HCT116 (cell line): ENCODE measurements around the gene CISH. TPM values are rescaled to one million over a fixed set of nuclear protein-coding genes. Genes with fewer than 3 reads are reported as not detected.
A peak's percentile ranks its signal among the peaks of the same experiment; 100 is the strongest.

Experiments used
- ATAC-seq: fragments of 200-7000 bp; cut with Tn5 transposase; 2 replicates; pipeline ENCODE4 v1.9.1; 2020; ENCODE audit warnings: mild to moderate bottlenecking, moderate library complexity
- BruUV-seq: library from RNA; stranded (reverse); fragments of 400-500 nt; replicated peaks from 2 replicates; lab custom pipeline; 2021; lab: Mats Ljungman, UMichigan
- CTCF ChIA-PET: fragments of 300-600 bp; sonication (Branson Sonifier 250); formaldehyde crosslinking; loops from one replicate; lab custom pipeline; 2021; ENCODE audit warnings: antibody characterized with exemption; lab: Charles Lee
- POLR2A ChIA-PET: fragments of 300-600, 350-600 bp; sonication (Branson Sonifier 250); formaldehyde crosslinking; loops from one replicate; lab custom pipeline; 2021; ENCODE audit warnings: antibody characterized with exemption; lab: Charles Lee
- RAD21 ChIA-PET, 2 experiments: fragments of 300-600 bp; sonication (Branson Sonifier 250); formaldehyde crosslinking; loops; one replicate each; lab custom pipeline; 2023; ENCODE audit warnings: low total read pairs in 2 of 2; ENCODE audit not compliant: uncharacterized antibody in 2 of 2, unreplicated experiment in 2 of 2, low non-redundant PET in 1 of 2; lab: Charles Lee
- DNase-seq: peaks from one replicate; pipeline ENCODE4 v3.0.0-alpha.2; 2010; ENCODE audit warnings: low read depth, low spot score
- H2AFZ ChIP-seq: fragments of 200-600 bp; shearing (Covaris generic), sonication (generic); 2 replicates; pipeline ENCODE4 v1.6.1; 2017; ENCODE audit warnings: low read depth, mixed run types, mixed read lengths, antibody characterized with exemption, low read length; ENCODE audit not compliant: poor library complexity, severe bottlenecking
- H3K27ac ChIP-seq: 2 replicates; pipeline ENCODE4 v1.5.1; 2012; ENCODE audit warnings: low read depth, low read length
- H3K27me3 ChIP-seq: fragments of 200-600 bp; sonication (generic); 2 replicates; pipeline ENCODE4 v1.6.1; 2016; ENCODE audit warnings: mixed run types, low read length, mixed read lengths; ENCODE audit not compliant: insufficient read depth
- H3K36me3 ChIP-seq, 2 experiments: fragments of 200-500 bp in 1 of 2; fragments of 200-600 bp in 1 of 2; sonication (Bioruptor generic) in 1 of 2; sonication (generic) in 1 of 2; 2 replicates each; pipeline versions ENCODE4 v1.5.1 to v1.6.1; 2014 to 2016; ENCODE audit warnings: low read length in 2 of 2, inconsistent platforms in 1 of 2, mixed read lengths in 1 of 2, mixed run types in 1 of 2; ENCODE audit not compliant: insufficient read depth in 2 of 2, control insufficient read depth in 1 of 2
- H3K4me1 ChIP-seq, 2 experiments: fragments of 200-600 bp in 1 of 2; sonication (generic) in 1 of 2; 2 replicates each; pipeline versions ENCODE4 v1.5.1 to v1.6.1; 2012 to 2017; ENCODE audit warnings: low read length in 2 of 2, inconsistent platforms in 1 of 2, mild to moderate bottlenecking in 1 of 2, mixed read lengths in 1 of 2, mixed run types in 1 of 2, moderate library complexity in 1 of 2; ENCODE audit not compliant: insufficient read depth in 2 of 2, control insufficient read depth in 1 of 2
- H3K4me2 ChIP-seq: fragments of 200-600 bp; sonication (generic); 2 replicates; pipeline ENCODE4 v1.6.1; 2017; ENCODE audit warnings: mixed run types, low read length, mixed read lengths
- H3K4me3 ChIP-seq, 2 experiments: fragments of 200-600 bp in 1 of 2; sonication (generic) in 1 of 2; replicated peaks in 1 of 2; 2 replicates each; pipeline ENCODE4 v1.5.1; 2011 to 2016; ENCODE audit warnings: low read length in 2 of 2, control low read depth in 1 of 2, low read depth in 1 of 2, mild to moderate bottlenecking in 1 of 2, mixed read lengths in 1 of 2, mixed run types in 1 of 2
- H3K79me2 ChIP-seq: fragments of 200-600 bp; sonication (generic); 2 replicates; pipeline ENCODE4 v1.6.1; 2017; ENCODE audit warnings: mild to moderate bottlenecking, mixed run types, low read length, moderate library complexity, mixed read lengths; ENCODE audit not compliant: insufficient read depth
- H3K9ac ChIP-seq: fragments of 200-600 bp; sonication (generic); 2 replicates; pipeline ENCODE4 v1.6.1; 2016; ENCODE audit warnings: low read length, mixed read lengths
- H3K9me2 ChIP-seq: fragments of 200-600 bp; sonication (generic), shearing (Covaris generic); 2 replicates; pipeline ENCODE4 v1.6.1; 2017; ENCODE audit warnings: mixed run types, mild to moderate bottlenecking, moderate library complexity; ENCODE audit not compliant: insufficient read depth
- H3K9me3 ChIP-seq, 2 experiments: fragments of 200-500 bp in 1 of 2; fragments of 200-600 bp in 1 of 2; sonication (Bioruptor generic) in 1 of 2; sonication (generic) in 1 of 2; 2 replicates each; pipeline ENCODE4 v1.6.1; 2014 to 2017; ENCODE audit warnings: low read length in 2 of 2, mixed read lengths in 2 of 2, inconsistent platforms in 1 of 2, low read depth in 1 of 2, mild to moderate bottlenecking in 1 of 2, mixed run types in 1 of 2, moderate library complexity in 1 of 2; ENCODE audit not compliant: control insufficient read depth in 1 of 2, insufficient read depth in 1 of 2
- H4K20me1 ChIP-seq: fragments of 200-600 bp; sonication (generic), shearing (Covaris generic); 2 replicates; pipeline ENCODE4 v1.6.1; 2017; ENCODE audit warnings: mixed run types, mild to moderate bottlenecking, moderate library complexity; ENCODE audit not compliant: insufficient read depth
- CBX3 ChIP-seq: IDR thresholded peaks from 2 replicates; pipeline ENCODE4 v1.6.1; 2012; ENCODE audit warnings: low read depth
- CEBPB ChIP-seq: IDR thresholded peaks from 2 replicates; pipeline ENCODE4 v1.6.1; 2012; ENCODE audit warnings: low read depth
- ELF1 ChIP-seq: IDR thresholded peaks from 2 replicates; pipeline ENCODE4 v1.6.1; 2012; ENCODE audit warnings: low read depth, borderline replicate concordance
- EZH2 ChIP-seq: fragments of 200-600 bp; sonication (generic); IDR thresholded peaks from 2 replicates; pipeline ENCODE4 v1.6.1; 2017; ENCODE audit warnings: antibody characterized with exemption, mixed run types
- EZH2phosphoT487 ChIP-seq: fragments of 200-600 bp; IDR thresholded peaks from 2 replicates; pipeline ENCODE4 v1.6.1; 2018; ENCODE audit warnings: antibody characterized with exemption, borderline replicate concordance
- FOSL1 ChIP-seq: IDR thresholded peaks from 2 replicates; pipeline ENCODE4 v1.6.1; 2012; ENCODE audit warnings: low read depth
- JUND ChIP-seq: IDR thresholded peaks from 2 replicates; pipeline ENCODE4 v1.6.1; 2012
- POLR2A ChIP-seq: IDR thresholded peaks from 2 replicates; pipeline ENCODE4 v1.7.0; 2011; ENCODE audit warnings: borderline replicate concordance; ENCODE audit not compliant: insufficient read depth, insufficient read length; ENCODE audit errors: extremely low read depth
- POLR2AphosphoS5 ChIP-seq: IDR thresholded peaks from 2 replicates; pipeline ENCODE4 v1.6.1; 2011; ENCODE audit warnings: mild to moderate bottlenecking, low read depth, low read length, moderate library complexity
- RAD21 ChIP-seq: IDR thresholded peaks from 2 replicates; pipeline ENCODE4 v1.6.1; 2012; ENCODE audit warnings: low read depth, mild to moderate bottlenecking
- SP1 ChIP-seq: IDR thresholded peaks from 2 replicates; pipeline ENCODE4 v1.6.1; 2012; ENCODE audit warnings: low read depth
- SRF ChIP-seq: IDR thresholded peaks from 2 replicates; pipeline ENCODE4 v1.6.1; 2012; ENCODE audit warnings: low read depth
- TCF7L2 ChIP-seq: IDR thresholded peaks from 2 replicates; pipeline ENCODE4 v1.7.0; 2011; ENCODE audit warnings: borderline replicate concordance, inconsistent platforms; ENCODE audit not compliant: insufficient read depth, insufficient read length; ENCODE audit errors: extremely low read depth
- ZNF274 ChIP-seq: fragments of 200-500 bp; sonication (Bioruptor generic); IDR thresholded peaks from 2 replicates; pipeline ENCODE4 v1.6.1; 2014; ENCODE audit warnings: mild to moderate bottlenecking, low read depth, low read length, inconsistent platforms
- intact Hi-C: fragments of 100-400 bp; cut with micrococcal nuclease; formaldehyde crosslinking; loops from 2 replicates; pipeline ENCODE4 v1.10.0; 2022
- total RNA-seq: library from RNA; stranded (reverse); gene quantifications from one replicate; pipeline ENCODE4 v1.2.1, GENCODE V29; 2021; ENCODE audit not compliant: unreplicated experiment
- TF ChIP-seq, protein P1 (sequence below): IDR thresholded peaks from 2 replicates; pipeline ENCODE4 v1.6.1; 2012
- TF ChIP-seq, protein P2 (sequence below), 3 experiments: fragments of 200-600 bp in 1 of 3; sonication (generic) in 1 of 3; IDR thresholded peaks in 2 of 3; conservative IDR thresholded peaks in 1 of 3; 2 replicates each; pipeline ENCODE4 v1.5.1; 2012 to 2017; ENCODE audit warnings: low read depth in 2 of 3, low read length in 2 of 3, antibody characterized with exemption in 1 of 3, borderline replicate concordance in 1 of 3, control low read depth in 1 of 3, mild to moderate bottlenecking in 1 of 3, mixed read lengths in 1 of 3, mixed run types in 1 of 3, moderate library complexity in 1 of 3; ENCODE audit not compliant: insufficient read depth in 1 of 3

The CISH gene
- total RNA-seq, 1 experiment from 2014 or later = 4.5 TPM

DNA sequence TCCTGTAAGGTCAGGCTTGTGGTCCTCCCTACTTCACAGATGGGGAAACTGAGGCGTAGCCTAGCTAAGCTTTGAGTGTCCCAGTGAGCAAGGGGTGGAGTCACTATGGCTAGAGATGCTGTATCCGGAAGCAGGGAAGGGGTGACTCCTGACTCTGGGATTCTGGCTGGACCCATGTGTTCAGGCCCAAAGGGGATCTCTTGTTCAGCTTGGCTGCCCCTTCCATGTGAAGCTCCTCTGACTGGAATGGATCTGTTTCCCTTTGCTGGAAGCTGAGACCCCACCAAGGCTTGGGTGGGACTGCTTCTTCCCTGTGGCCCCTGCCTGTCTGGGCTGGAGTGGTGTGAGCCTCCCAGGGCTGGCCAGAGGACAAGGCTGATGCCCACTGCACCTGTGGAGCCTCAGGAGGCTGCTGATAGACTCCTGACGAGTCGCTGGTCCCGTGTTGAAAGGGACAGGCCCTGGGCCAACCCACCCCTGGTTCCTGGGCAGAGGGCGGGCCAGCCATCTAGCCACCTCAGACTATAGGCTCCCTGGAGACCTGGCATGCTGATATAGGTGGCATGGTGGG, 6.4 kb upstream of the CISH start:
- ChIA-PET RAD21 (interaction anchor here in 1 of 2 experiments (3.4 kb wide), 1 partner anchor 35 kb away, joined by 40 read pairs; no protein-coding TSS in a partner anchor), CTCF (interaction anchor here (1.2 to 3.8 kb wide), 4 partner anchors 9 to 1064 kb away, joined by 3 to 83 read pairs (median 14); no protein-coding TSS in a partner anchor), POLR2A (interaction anchor here (1.6 to 1.8 kb wide), 2 partner anchors 10 to 49 kb away, joined by 4 to 5 read pairs; partner anchors contain the start of gene HEMK1)
- H3K4me3 ChIP-seq = peak overlapping the region; percentile 77 to 81
- BruUV-seq = no TSS peak
- DNase-seq = no peak
- ATAC-seq = peak; percentile 10; the same call in 1 of the 2 replicates
- no peak overlapping the region for H2AFZ ChIP-seq
- H3K79me2 ChIP-seq = peaks cover 56% of the 10 kb centered on the region
- peaks cover 15 to 51% of the 10 kb centered on the region in 2 experiments for H3K4me1 ChIP-seq
- H3K9me3 ChIP-seq = no peaks in the 10 kb centered on the region
- intact Hi-C loops = loop anchor here (2.0 to 5.0 kb wide), 7 partner anchors 269 to 1049 kb away; partner anchors contain the start of gene MANF
- H3K27me3 ChIP-seq = no peaks in the 10 kb centered on the region
- H3K9ac ChIP-seq = peak overlapping the region; percentile 91
- no peaks in the 10 kb centered on the region for H4K20me1 ChIP-seq
- H3K27ac ChIP-seq = peak overlapping the region; percentile 93
- H3K4me2 ChIP-seq = peak overlapping the region; percentile 94
- no peak for TF ChIP-seq POLR2A
- no peak for TF ChIP-seq CEBPB
- TF ChIP-seq JUND = no peak
- peak; percentile 28; the same call in 1 of the 2 replicates for TF ChIP-seq POLR2AphosphoS5
- no peak for TF ChIP-seq EZH2phosphoT487
- no peak for TF ChIP-seq ZNF274
- no peak for TF ChIP-seq SP1
- H3K9me2 ChIP-seq = no peaks in the 10 kb centered on the region
- peaks cover 0 to 11% of the 10 kb centered on the region in 2 experiments; a peak in 1 of 4 replicates for H3K36me3 ChIP-seq

DNA sequence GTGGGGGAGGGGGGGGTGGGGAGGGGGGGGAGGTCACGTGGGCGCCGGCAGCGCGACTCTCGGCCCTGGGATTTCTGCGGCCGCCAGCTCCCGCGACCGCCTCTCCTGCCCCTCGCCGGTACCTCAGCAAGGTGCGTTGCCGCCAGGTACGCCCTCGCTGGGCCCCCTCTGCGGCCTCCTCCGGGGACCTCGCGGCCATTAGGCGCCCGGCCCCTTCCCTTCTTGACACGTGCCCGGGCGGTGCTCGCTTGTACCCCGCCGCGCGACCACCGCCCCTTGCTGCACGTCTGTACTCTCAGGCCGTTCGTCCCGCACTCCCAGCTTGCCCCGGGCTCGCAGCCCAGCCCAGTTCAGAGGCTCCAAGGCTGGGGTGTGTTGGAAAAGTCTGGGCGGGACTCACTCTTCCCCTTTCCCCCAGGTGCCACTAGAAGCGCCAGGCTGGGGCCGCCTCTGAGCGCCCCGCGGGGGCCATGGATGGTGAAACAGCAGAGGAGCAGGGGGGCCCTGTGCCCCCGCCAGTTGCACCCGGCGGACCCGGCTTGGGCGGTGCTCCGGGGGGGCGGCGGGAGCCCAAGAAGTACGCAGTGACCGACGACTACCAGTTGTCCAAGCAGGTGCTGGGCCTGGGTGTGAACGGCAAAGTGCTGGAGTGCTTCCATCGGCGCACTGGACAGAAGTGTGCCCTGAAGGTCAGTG, 5.7 kb upstream of the CISH start, which contains the start of gene MAPKAPK3:
MAPKAPK3 (plus strand) TSS at position 56 of the 696 bp plus-strand sequence; CDS start at position 471, 415 bp downstream.
- peak within 1 kb of the TSS; percentile 94 for H3K4me2 ChIP-seq
- no peaks in the 10 kb centered on the region for H4K20me1 ChIP-seq
- peak within 1 kb of the TSS; percentile 91 for H3K9ac ChIP-seq
- BruUV-seq = TSS peak; percentile 47
- ChIA-PET RAD21 (interaction anchor here (0.7 to 3.4 kb wide), 6 partner anchors 36 to 1102 kb away, joined by 3 to 40 read pairs (median 6); partner anchors contain the start of genes HEMK1 (in 1 of the 2) and MANF (in 1 of the 2)), POLR2A (interaction anchor here (0.6 to 2.0 kb wide), 8 partner anchors 11 to 768 kb away, joined by 3 to 5 read pairs (median 4); partner anchors contain the start of genes HEMK1 and MANF), CTCF (interaction anchor here (0.6 to 3.8 kb wide), 10 partner anchors 8 to 885 kb away, joined by 3 to 83 read pairs (median 8); partner anchors contain the start of genes DOCK3 and RBM15B)
- no peak for DNase-seq
- ATAC-seq = peak; percentile 26
- peaks cover 15 to 50% of the 10 kb centered on the region in 2 experiments for H3K4me1 ChIP-seq
- H3K9me3 ChIP-seq = no peaks in the 10 kb centered on the region
- H3K9me2 ChIP-seq = no peaks in the 10 kb centered on the region
- H3K4me3 ChIP-seq = peak within 1 kb of the TSS; percentile 77 to 81
- intact Hi-C loops = loop anchor here (2.0 to 5.0 kb wide), 7 partner anchors 270 to 1050 kb away; partner anchors contain the start of gene MANF
- peak within 1 kb of the TSS; percentile 93 for H3K27ac ChIP-seq
- peaks cover 0 to 7% of the 10 kb centered on the region in 2 experiments; a peak in 1 of 4 replicates for H3K36me3 ChIP-seq
- H2AFZ ChIP-seq = peak within 1 kb of the TSS; percentile 65
- peaks cover 48% of the 10 kb centered on the region for H3K79me2 ChIP-seq
- H3K27me3 ChIP-seq = no peaks in the 10 kb centered on the region
- TF ChIP-seq SP1 = no peak
- TF ChIP-seq TCF7L2 = no peak
- TF ChIP-seq RAD21 = no peak
- TF ChIP-seq JUND = no peak
- TF ChIP-seq ELF1 = no peak
- TF ChIP-seq, protein P1, sequence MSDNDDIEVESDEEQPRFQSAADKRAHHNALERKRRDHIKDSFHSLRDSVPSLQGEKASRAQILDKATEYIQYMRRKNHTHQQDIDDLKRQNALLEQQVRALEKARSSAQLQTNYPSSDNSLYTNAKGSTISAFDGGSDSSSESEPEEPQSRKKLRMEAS = no peak
- TF ChIP-seq EZH2 = no peak
- TF ChIP-seq FOSL1 = no peak
- TF ChIP-seq POLR2AphosphoS5 = peak; percentile 68
- no peak for TF ChIP-seq ZNF274
- TF ChIP-seq SRF = no peak
- no peak for TF ChIP-seq CBX3
- TF ChIP-seq, protein P2, sequence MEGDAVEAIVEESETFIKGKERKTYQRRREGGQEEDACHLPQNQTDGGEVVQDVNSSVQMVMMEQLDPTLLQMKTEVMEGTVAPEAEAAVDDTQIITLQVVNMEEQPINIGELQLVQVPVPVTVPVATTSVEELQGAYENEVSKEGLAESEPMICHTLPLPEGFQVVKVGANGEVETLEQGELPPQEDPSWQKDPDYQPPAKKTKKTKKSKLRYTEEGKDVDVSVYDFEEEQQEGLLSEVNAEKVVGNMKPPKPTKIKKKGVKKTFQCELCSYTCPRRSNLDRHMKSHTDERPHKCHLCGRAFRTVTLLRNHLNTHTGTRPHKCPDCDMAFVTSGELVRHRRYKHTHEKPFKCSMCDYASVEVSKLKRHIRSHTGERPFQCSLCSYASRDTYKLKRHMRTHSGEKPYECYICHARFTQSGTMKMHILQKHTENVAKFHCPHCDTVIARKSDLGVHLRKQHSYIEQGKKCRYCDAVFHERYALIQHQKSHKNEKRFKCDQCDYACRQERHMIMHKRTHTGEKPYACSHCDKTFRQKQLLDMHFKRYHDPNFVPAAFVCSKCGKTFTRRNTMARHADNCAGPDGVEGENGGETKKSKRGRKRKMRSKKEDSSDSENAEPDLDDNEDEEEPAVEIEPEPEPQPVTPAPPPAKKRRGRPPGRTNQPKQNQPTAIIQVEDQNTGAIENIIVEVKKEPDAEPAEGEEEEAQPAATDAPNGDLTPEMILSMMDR (IDR thresholded peaks at IDR 0.05 in 2 of 3, conservative IDR thresholded peaks at IDR 0.05 in 1 of 3; ENCODE audit: borderline replicate concordance in 1 of 3, insufficient read depth in 1 of 3, low read depth in 2 of 3, low read length in 2 of 3) = no peak
- no peak for TF ChIP-seq EZH2phosphoT487
